Endothelial cell of umbilical vein (primary cell): Measurements from ENCODE around the gene KLC1. TPM values are rescaled to one million over a fixed set of nuclear protein-coding genes. Genes with fewer than 3 reads are reported as not detected.

Experiments
- BruUV-seq: library from RNA; stranded (reverse); fragments of 400-500 nt; replicated peaks from 2 replicates; lab custom pipeline; 2021; lab: Mats Ljungman, UMichigan
- CTCF ChIA-PET: fragments of 300-600, 350-600 bp; sonication (Branson Sonifier 250); formaldehyde crosslinking; loops from one replicate; lab custom pipeline; 2021; ENCODE audit warnings: antibody characterized with exemption, inconsistent platforms; lab: Charles Lee
- POLR2A ChIA-PET: fragments of 300-600, 350-600 bp; sonication (Branson Sonifier 250); formaldehyde crosslinking; loops from one replicate; lab custom pipeline; 2021; ENCODE audit warnings: antibody characterized with exemption, inconsistent platforms; lab: Charles Lee
- DNase-seq: peaks from one replicate; pipeline ENCODE4 v3.0.0-alpha.2; 2011; ENCODE audit warnings: low read depth, low spot score
- FAIRE-seq: peaks from 2 replicates; lab custom pipeline; 2011; peaks lifted over from hg19 to GRCh38; lab: Jason Lieb, UNC
- H2AFZ ChIP-seq: 2 replicates; pipeline ENCODE4 v1.6.0; 2012; ENCODE audit warnings: low read depth, low read length, control low read depth, inconsistent platforms
- H3K27ac ChIP-seq: 2 replicates; pipeline ENCODE4 v1.5.1; 2011; ENCODE audit warnings: low read depth, mild to moderate bottlenecking, control low read depth, low read length, moderate library complexity; ENCODE audit not compliant: insufficient read depth
- H3K27me3 ChIP-seq, 2 experiments: 2 replicates each; pipeline versions ENCODE4 v1.6.0 to v1.6.1; 2011; ENCODE audit warnings: low read length in 2 of 2, mixed read lengths in 1 of 2; ENCODE audit not compliant: control insufficient read depth in 2 of 2, insufficient read depth in 2 of 2
- H3K36me3 ChIP-seq, 2 experiments: 2 replicates in 1 of 2; 3 replicates in 1 of 2; pipeline ENCODE4 v1.5.1; 2011; ENCODE audit warnings: low read length in 2 of 2, mild to moderate bottlenecking in 1 of 2, moderate library complexity in 1 of 2; ENCODE audit not compliant: control insufficient read depth in 2 of 2, insufficient read depth in 2 of 2; ENCODE audit errors: extremely low read depth in 1 of 2
- H3K4me1 ChIP-seq: 3 replicates; pipeline ENCODE4 v1.5.1; 2011; ENCODE audit warnings: mild to moderate bottlenecking, low read length; ENCODE audit not compliant: control insufficient read depth, insufficient read depth; ENCODE audit errors: extremely low read depth
- H3K4me2 ChIP-seq: 2 replicates; pipeline ENCODE4 v1.6.1; 2011; ENCODE audit warnings: low read length, control low read depth, mixed read lengths; ENCODE audit not compliant: insufficient read depth
- H3K4me3 ChIP-seq, 3 experiments: fragments of 200-600 bp in 1 of 3; sonication (generic), shearing (Covaris generic) in 1 of 3; replicated peaks in 1 of 3; 2 replicates each; pipeline ENCODE4 v1.5.1; 2011 to 2016; ENCODE audit warnings: control low read depth in 3 of 3, low read length in 3 of 3, mild to moderate bottlenecking in 2 of 3, inconsistent platforms in 1 of 3, low read depth in 1 of 3, moderate library complexity in 1 of 3; ENCODE audit not compliant: insufficient read depth in 1 of 3
- H3K79me2 ChIP-seq: 2 replicates; pipeline ENCODE4 v1.6.0; 2012; ENCODE audit warnings: low read length, inconsistent platforms; ENCODE audit not compliant: control insufficient read depth, insufficient read depth
- H3K9ac ChIP-seq: replicated peaks from 2 replicates; pipeline ENCODE3; 2011; ENCODE audit warnings: low read length, control low read depth; ENCODE audit not compliant: insufficient read depth; ENCODE audit errors: extremely low read depth
- H3K9me1 ChIP-seq: replicated peaks from 3 replicates; pipeline ENCODE4 v1.6.0; 2011; ENCODE audit warnings: mild to moderate bottlenecking, low read length; ENCODE audit not compliant: control insufficient read depth, insufficient read depth; ENCODE audit errors: extremely low read depth
- H3K9me3 ChIP-seq: replicated peaks from 2 replicates; pipeline ENCODE4 v1.5.1; 2012; ENCODE audit warnings: low read length, inconsistent platforms; ENCODE audit not compliant: control insufficient read depth, insufficient read depth
- H4K20me1 ChIP-seq: replicated peaks from 2 replicates; pipeline ENCODE3; 2011; ENCODE audit warnings: mild to moderate bottlenecking, low read length; ENCODE audit not compliant: control insufficient read depth, insufficient read depth; ENCODE audit errors: extremely low read depth
- CTCF ChIP-seq, 2 donors: IDR thresholded peaks; 1 replicate in 1 of 2; 2 replicates in 1 of 2; pipeline ENCODE4 v1.5.1; 2011; ENCODE audit warnings: low read length in 2 of 2, mild to moderate bottlenecking in 2 of 2, moderate library complexity in 2 of 2, control low read depth in 1 of 2, inconsistent platforms in 1 of 2, low read depth in 1 of 2; ENCODE audit not compliant: insufficient read depth in 1 of 2; ENCODE audit errors: extremely low read depth in 1 of 2
- EZH2 ChIP-seq: IDR thresholded peaks from 2 replicates; pipeline ENCODE4 v1.6.1; 2012; ENCODE audit warnings: borderline replicate concordance, low read depth, mild to moderate bottlenecking, moderate library complexity, low read length, inconsistent platforms; ENCODE audit not compliant: severe bottlenecking
- FOS ChIP-seq: IDR thresholded peaks from 2 replicates; pipeline ENCODE4 v1.6.1; 2011; ENCODE audit warnings: mild to moderate bottlenecking, low read length, moderate library complexity, borderline replicate concordance; ENCODE audit not compliant: insufficient read depth
- GATA2 ChIP-seq: IDR thresholded peaks from 2 replicates; pipeline ENCODE4 v1.7.0; 2011; ENCODE audit warnings: low read depth, mild to moderate bottlenecking, moderate library complexity, mixed read lengths, low read length; ENCODE audit not compliant: insufficient read length, insufficient read depth
- JUN ChIP-seq: IDR thresholded peaks from 2 replicates; pipeline ENCODE4 v1.6.1; 2011; ENCODE audit warnings: borderline replicate concordance, low read depth; ENCODE audit not compliant: insufficient read length, insufficient read depth
- MAX ChIP-seq: IDR thresholded peaks from 2 replicates; pipeline ENCODE4 v1.6.1; 2011; ENCODE audit not compliant: insufficient read depth, insufficient read length
- MYC ChIP-seq: IDR thresholded peaks from one replicate; pipeline ENCODE4 v1.6.1; 2011; ENCODE audit warnings: mild to moderate bottlenecking, low read depth, low read length
- POLR2A ChIP-seq: IDR thresholded peaks from 2 replicates; pipeline ENCODE4 v1.6.1; 2012; ENCODE audit warnings: low read depth, mild to moderate bottlenecking, control low read depth, low read length
- POLR2AphosphoS5 ChIP-seq: IDR thresholded peaks from 2 replicates; pipeline ENCODE4 v1.6.1; 2012; ENCODE audit warnings: low read depth, mild to moderate bottlenecking, control low read depth, low read length, moderate library complexity; ENCODE audit not compliant: insufficient read depth
- dilution Hi-C: fragments of 300-500 bp; cut with MboI; formaldehyde crosslinking; loops from one replicate; pipeline ENCODE4 v1.15.0; 2019; ENCODE audit warnings: low sequenced_read_pairs; ENCODE audit not compliant: extremely low pct_ligation_motif_present
- intact Hi-C: fragments of 100-400 bp; cut with micrococcal nuclease; formaldehyde crosslinking; loops from one replicate; pipeline ENCODE4 v1.10.0; 2022
- polyA plus RNA-seq, 4 experiments: library from polyadenylated mRNA; depleted of rRNA in 3 of 4; stranded (reverse) in 3 of 4; unstranded in 1 of 4; fragments of >200 nt; gene quantifications; 2 replicates each; pipeline versions ENCODE4 v1.2.1 to v1.2.3, GENCODE V29; 2011 to 2012; ENCODE audit warnings: missing spikeins in 1 of 4
- total RNA-seq: library from RNA; stranded (reverse); gene quantifications from 2 replicates; pipeline ENCODE4 v1.2.3, GENCODE V29; 2021

KLC1 gene
- total and polyA plus RNA-seq, 2 donors (not counting 3 experiments of a cell fraction or from before 2014, with no cell fraction given) = 124 to 233 TPM

- DNase-seq = no peak
- BruUV-seq = no TSS peak
- CTCF ChIA-PET = no interaction called here
- no peak for FAIRE-seq
- Histone ChIP-seq H3K27me3 (no peaks in the 10 kb centered on the region), H3K9ac (no peak overlapping the region), H3K9me3 (no peaks in the 10 kb centered on the region), H2AFZ (no peak overlapping the region), H3K79me2 (peaks cover 31% of the 10 kb centered on the region), H3K4me2 (no peak overlapping the region), H4K20me1 (no peaks in the 10 kb centered on the region), H3K4me3 (no peak overlapping the region), H3K36me3 (peaks cover 0 to 26% of the 10 kb centered on the region in 2 experiments), H3K4me1 (no peaks in the 10 kb centered on the region), H3K9me1 (no peaks in the 10 kb centered on the region), H3K27ac (no peak overlapping the region)
- TF ChIP-seq POLR2AphosphoS5 = no peak
- no peak for TF ChIP-seq POLR2A
- dilution Hi-C loops = no loop called here
- intact Hi-C loops = no loop called here
- POLR2A ChIA-PET = no interaction called here
Observed at GRCh38 chr14:103727313-103727980, 98.4 kb downstream of the KLC1 start.

GRCh38 chr14:103728141-103728540, 99.1 kb downstream of the KLC1 start:
- no peak overlapping the region for H3K27ac ChIP-seq
- no peak overlapping the region for H3K4me2 ChIP-seq
- intact Hi-C loops (no loop called here), dilution Hi-C loops (no loop called here)
- peaks cover 0 to 30% of the 10 kb centered on the region in 2 experiments for H3K36me3 ChIP-seq
- H3K27me3 ChIP-seq = no peaks in the 10 kb centered on the region
- no peaks in the 10 kb centered on the region for H3K9me3 ChIP-seq
- ChIA-PET POLR2A (no interaction called here), CTCF (no interaction called here)
- no peaks in the 10 kb centered on the region for H3K9me1 ChIP-seq
- no peak for FAIRE-seq
- H3K9ac ChIP-seq = no peak overlapping the region
- TF ChIP-seq FOS (no peak), JUN (no peak), GATA2 (no peak), POLR2AphosphoS5 (no peak), MAX (no peak), EZH2 (no peak), MYC (no peak), POLR2A (no peak), CTCF (IDR thresholded peaks at IDR 0.05; ENCODE audit: extremely low read depth in 1 of 2, insufficient read depth in 1 of 2, low read depth in 1 of 2, low read length in 2 of 2) (no peak)
- H3K79me2 ChIP-seq = peaks cover 26% of the 10 kb centered on the region
- H4K20me1 ChIP-seq = no peaks in the 10 kb centered on the region
- H2AFZ ChIP-seq = no peak overlapping the region
- no peak overlapping the region for H3K4me3 ChIP-seq
- no peak for DNase-seq
- no TSS peak for BruUV-seq
- H3K4me1 ChIP-seq = no peaks in the 10 kb centered on the region
